ENCODE results near the gene SLC6A1. TPM values are rescaled to one million over a fixed set of nuclear protein-coding genes. Genes with fewer than 3 reads are reported as not detected.
A peak's percentile ranks its signal among the peaks of the same experiment; 100 is the strongest.

The SLC6A1 gene
- 10 to 100 TPM; 14.5 to 70.1 (median 37.3) TPM for total RNA-seq
- long read RNA-seq, full-length matches to known transcripts, result 2 of 7 reads
- long read RNA-seq, partial matches to known transcripts, result 2 of 7 reads
- long read RNA-seq, other reads (novel, unspliced or antisense), result 3 of 7 reads

DNA sequence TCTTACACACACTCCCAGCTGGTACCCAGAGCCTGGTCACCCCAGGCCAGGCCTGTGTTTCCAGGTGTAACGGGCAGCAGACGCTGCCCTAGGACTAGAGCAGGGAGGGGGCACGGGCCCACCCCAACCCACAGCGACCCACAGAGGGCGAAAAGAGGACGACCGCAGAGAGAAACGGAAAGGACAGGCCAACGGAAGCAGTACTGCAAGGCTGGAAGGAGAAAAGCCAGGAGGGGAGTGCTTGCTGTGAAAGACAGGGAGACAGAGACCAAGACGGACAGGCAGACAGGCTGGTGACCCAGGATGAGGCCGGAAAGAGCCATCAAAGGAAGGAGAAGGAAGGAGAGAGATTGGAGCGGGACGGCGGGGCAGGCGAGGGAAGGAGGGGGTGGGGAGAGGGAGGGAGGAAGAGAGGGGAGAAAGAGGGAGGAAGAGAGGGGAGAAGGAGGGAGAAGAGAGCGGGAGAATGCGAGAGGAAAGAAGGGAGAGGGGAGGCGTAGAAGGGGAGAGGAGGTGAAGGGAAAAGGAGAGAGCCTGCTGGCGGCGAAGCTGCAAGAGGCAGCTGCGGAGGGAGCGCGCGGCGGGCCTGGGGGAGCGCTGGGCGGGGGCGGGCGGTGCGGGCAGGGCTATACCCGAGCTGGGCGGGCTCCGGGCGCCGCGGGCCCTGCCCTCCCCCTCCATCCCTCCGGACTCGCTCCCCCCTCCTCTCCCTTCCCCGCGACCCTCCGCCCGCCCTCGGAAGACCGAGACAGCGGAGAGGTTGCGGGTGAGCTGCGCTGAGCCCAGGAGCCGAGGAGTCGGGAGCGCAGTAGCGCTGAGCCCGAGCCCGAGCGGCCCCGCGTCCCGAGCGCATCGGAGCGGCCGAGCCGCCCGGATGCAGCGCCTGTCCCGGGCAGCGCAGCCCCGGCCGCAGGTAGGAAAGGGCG lies at the start of gene SLC6A1:
SLC6A1 (plus strand) TSS at position 732 of the 926 bp plus-strand sequence. CDS start 24,464 bp downstream, outside the sequence.
- intact Hi-C loops (cut with DNase I), result no loop called here
- Histone ChIP-seq H3K27me3 (no peaks in the 10 kb centered on the region), H3K9me3 (no peaks in the 10 kb centered on the region), H3K27ac (peak within 1 kb of the TSS; percentile 21 to 86 (median 65)), H3K4me1 (peaks cover 0 to 53% (median 28%) of the 10 kb centered on the region in 4 donors), H3K36me3 (no peaks in the 10 kb centered on the region), H3K4me3 (peak within 1 kb of the TSS; percentile 44 to 82 (median 70))
- no peak for TF ChIP-seq POLR2A (IDR thresholded peaks at IDR 0.05)
- TF ChIP-seq, protein P1, sequence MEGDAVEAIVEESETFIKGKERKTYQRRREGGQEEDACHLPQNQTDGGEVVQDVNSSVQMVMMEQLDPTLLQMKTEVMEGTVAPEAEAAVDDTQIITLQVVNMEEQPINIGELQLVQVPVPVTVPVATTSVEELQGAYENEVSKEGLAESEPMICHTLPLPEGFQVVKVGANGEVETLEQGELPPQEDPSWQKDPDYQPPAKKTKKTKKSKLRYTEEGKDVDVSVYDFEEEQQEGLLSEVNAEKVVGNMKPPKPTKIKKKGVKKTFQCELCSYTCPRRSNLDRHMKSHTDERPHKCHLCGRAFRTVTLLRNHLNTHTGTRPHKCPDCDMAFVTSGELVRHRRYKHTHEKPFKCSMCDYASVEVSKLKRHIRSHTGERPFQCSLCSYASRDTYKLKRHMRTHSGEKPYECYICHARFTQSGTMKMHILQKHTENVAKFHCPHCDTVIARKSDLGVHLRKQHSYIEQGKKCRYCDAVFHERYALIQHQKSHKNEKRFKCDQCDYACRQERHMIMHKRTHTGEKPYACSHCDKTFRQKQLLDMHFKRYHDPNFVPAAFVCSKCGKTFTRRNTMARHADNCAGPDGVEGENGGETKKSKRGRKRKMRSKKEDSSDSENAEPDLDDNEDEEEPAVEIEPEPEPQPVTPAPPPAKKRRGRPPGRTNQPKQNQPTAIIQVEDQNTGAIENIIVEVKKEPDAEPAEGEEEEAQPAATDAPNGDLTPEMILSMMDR (IDR thresholded peaks at IDR 0.05), result peak in 3 of 4 donors; percentile 20 to 28 (median 20)
- WGBS (ENCODE audit: insufficient coverage, low coverage, low lambda C conversion rate, missing lambda C conversion rate), result under 1% methylated on average over 17 of the region's 69 CpGs
- peak; percentile 72 to 84 (median 78) for ATAC-seq
- DNase-seq, result peak; percentile 64 to 80 (median 75)

DNA sequence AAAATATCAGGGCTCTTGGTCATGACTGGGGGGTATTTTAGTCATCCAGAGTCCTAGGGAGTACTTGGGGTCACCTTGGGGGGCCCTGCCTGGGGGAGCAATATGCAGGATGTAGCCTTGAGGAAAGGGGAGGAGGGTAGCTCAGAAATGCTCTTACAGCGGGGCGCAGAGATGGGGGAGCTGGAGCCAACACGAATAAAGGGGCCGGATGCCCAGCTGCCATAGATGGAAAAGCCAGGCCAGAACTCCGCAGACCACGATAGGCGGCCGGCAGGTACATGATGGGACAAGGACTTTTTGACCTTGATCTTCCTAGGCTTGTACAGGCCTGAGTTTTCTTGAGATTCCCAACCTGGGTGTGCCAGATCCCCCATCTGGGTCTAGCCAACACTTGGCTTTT lies 47.7 kb upstream of the SLC6A1 start:
- Histone ChIP-seq H3K27ac (no peak overlapping the region), H3K27me3 (no peaks in the 10 kb centered on the region)

DNA sequence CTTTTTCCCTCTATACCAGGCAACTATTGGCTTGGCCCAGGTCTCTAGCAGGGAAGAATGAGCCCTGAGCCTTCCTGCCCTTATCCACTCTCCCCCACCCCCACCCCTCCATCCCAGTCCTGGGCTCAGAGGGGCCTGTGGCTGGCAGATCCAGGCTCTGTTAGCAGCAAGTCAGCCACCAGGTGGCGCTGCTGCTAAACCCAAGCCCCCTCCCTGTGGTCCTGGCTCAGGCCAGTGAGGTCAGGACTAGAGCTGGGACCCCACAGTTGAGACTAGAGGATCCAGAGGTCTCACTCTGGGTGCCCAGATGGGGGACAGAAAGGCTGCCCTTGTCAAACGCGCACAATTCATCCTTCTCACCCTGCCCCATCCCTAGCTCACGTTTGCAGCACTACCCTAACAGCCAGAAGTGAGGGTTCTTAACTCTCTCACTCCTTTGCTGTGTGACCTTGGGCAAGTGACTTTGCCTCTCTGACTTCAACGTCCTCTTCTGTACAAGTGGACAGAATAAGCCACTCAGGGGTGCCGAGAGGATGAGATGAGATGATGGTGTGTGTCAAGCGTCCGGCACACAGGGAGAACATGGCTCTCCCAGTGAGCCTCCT lies 46.8 kb upstream of the SLC6A1 start:
- peak; percentile 74 to 87 (median 82) for ATAC-seq
- WGBS (ENCODE audit: insufficient coverage, low coverage, low lambda C conversion rate, missing lambda C conversion rate), result 20% methylated on average over 6 of the region's 8 CpGs

More for the DNA sequence above, 47.7 kb upstream of the SLC6A1 start:
- Histone ChIP-seq H3K9me3 (no peaks in the 10 kb centered on the region), H3K4me3 (no peak overlapping the region), H3K36me3 (no peaks in the 10 kb centered on the region), H3K4me1 (no peaks in the 10 kb centered on the region)
- ATAC-seq (no peak), DNase-seq (peak in 2 of 3 donors; percentile 2 to 27)
- WGBS (ENCODE audit: insufficient coverage, low coverage, low lambda C conversion rate, missing lambda C conversion rate), result 40% methylated on average over 1 of the region's 8 CpGs
- intact Hi-C loops (cut with DNase I), result loop anchor here (1.0 to 10.0 kb wide), 3 partner anchors 114 to 190 kb away; no protein-coding TSS in a partner anchor
- TF ChIP-seq, protein P1 (IDR thresholded peaks at IDR 0.05), result no peak
- TF ChIP-seq POLR2A (IDR thresholded peaks at IDR 0.05), result no peak

DNA sequence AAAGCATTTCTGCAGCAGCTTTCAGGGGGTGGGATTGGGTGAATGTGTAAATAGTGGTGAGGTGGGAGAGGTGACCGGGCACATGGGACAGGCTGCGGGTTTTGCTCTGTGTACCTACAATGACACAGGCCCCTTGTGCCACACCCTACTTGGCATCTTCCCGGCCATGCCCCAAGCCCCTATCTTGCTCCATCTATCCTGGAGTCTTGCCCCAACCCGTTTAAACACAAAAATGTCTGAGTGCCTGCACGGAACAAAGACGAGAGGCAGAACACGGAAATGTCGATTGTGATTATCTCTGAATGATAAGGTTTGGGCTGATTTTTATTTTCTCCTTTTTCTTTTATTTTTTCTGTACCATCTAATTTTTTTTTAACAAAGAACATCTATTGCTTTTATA lies 46.0 kb upstream of the SLC6A1 start:
- H3K4me3 ChIP-seq, result no peak overlapping the region
- DNase-seq, result peak in 2 of 3 donors; percentile 8 to 25
- H3K4me1 ChIP-seq, result no peaks in the 10 kb centered on the region
- H3K27ac ChIP-seq, result no peak overlapping the region
- WGBS (ENCODE audit: insufficient coverage, low coverage, low lambda C conversion rate, missing lambda C conversion rate), result 60% methylated on average over 8 of the region's 8 CpGs
- TF ChIP-seq, protein P1 (IDR thresholded peaks at IDR 0.05), result no peak
- TF ChIP-seq POLR2A (IDR thresholded peaks at IDR 0.05), result no peak
- H3K36me3 ChIP-seq, result no peaks in the 10 kb centered on the region
- ATAC-seq, result no peak
- H3K9me3 ChIP-seq, result no peaks in the 10 kb centered on the region
- no peaks in the 10 kb centered on the region for H3K27me3 ChIP-seq
- intact Hi-C loops (cut with DNase I), result loop anchor here (5.0 to 10.0 kb wide), 2 partner anchors 116 to 192 kb away; no protein-coding TSS in a partner anchor

More for the DNA sequence above, 46.8 kb upstream of the SLC6A1 start:
- TF ChIP-seq, protein P1 (IDR thresholded peaks at IDR 0.05), result peak; percentile 68 to 84 (median 76)
- no peak for TF ChIP-seq POLR2A (IDR thresholded peaks at IDR 0.05)
- intact Hi-C loops (cut with DNase I), result loop anchor here (1.0 to 10.0 kb wide), 3 partner anchors 114 to 191 kb away; no protein-coding TSS in a partner anchor
- peak; percentile 58 to 65 (median 62) for DNase-seq
- no peaks in the 10 kb centered on the region for H3K9me3 ChIP-seq
- no peaks in the 10 kb centered on the region for H3K4me1 ChIP-seq
- H3K36me3 ChIP-seq, result no peaks in the 10 kb centered on the region
- H3K27me3 ChIP-seq, result no peaks in the 10 kb centered on the region
- no peak overlapping the region for H3K4me3 ChIP-seq
- H3K27ac ChIP-seq, result no peak overlapping the region
